HG03097 (cell line): ENCODE measurements around the gene GNAZ.

Experiments used
- ATAC-seq: cut with Tn5 transposase; IDR thresholded peaks from one replicate; pipeline ENCODE4 v1.9.1; 2021; ENCODE audit not compliant: unreplicated experiment, low FRiP score

The GNAZ gene

DNA sequence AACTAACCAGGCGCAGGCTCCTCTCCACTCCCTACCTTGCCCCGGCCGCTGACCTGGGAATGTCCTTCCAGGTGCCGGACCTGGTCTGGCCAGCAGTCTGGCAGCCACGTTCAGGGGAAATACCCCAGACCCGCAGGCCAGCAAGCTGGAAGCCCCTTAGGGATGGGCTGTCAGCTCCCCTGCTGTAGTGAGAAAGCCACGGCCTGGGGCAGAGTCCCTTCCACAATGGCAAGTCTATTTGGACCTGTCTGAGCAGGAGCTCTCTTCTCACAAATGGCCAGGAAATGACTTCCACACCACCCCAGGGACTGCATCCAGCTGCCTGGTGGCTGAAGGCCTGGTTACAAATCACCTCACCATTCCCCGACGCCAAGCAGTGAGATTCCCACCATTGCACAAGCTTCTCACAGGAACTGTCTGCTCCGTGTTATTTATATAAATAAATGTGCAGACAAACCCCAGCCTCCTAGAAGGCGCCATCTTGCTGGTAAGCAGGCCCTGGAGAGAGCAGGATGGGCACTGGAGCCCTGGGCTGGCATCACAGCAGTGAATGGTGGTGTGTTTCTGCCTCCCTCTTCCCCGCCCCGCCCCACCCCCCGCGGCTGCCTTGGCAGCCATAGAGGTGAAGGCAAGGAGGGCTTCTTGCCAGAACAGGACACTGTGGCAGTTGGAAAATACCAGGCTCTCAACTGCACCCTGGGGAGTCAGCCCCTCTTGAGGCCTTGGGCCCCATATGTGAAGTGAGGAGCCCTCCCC is 47.8 kb downstream of the GNAZ start:
- ATAC-seq: no peak

- ATAC-seq: no peak
Measured at GRCh38 chr22:23118647-23119493, 48.6 kb downstream of the GNAZ start.

DNA sequence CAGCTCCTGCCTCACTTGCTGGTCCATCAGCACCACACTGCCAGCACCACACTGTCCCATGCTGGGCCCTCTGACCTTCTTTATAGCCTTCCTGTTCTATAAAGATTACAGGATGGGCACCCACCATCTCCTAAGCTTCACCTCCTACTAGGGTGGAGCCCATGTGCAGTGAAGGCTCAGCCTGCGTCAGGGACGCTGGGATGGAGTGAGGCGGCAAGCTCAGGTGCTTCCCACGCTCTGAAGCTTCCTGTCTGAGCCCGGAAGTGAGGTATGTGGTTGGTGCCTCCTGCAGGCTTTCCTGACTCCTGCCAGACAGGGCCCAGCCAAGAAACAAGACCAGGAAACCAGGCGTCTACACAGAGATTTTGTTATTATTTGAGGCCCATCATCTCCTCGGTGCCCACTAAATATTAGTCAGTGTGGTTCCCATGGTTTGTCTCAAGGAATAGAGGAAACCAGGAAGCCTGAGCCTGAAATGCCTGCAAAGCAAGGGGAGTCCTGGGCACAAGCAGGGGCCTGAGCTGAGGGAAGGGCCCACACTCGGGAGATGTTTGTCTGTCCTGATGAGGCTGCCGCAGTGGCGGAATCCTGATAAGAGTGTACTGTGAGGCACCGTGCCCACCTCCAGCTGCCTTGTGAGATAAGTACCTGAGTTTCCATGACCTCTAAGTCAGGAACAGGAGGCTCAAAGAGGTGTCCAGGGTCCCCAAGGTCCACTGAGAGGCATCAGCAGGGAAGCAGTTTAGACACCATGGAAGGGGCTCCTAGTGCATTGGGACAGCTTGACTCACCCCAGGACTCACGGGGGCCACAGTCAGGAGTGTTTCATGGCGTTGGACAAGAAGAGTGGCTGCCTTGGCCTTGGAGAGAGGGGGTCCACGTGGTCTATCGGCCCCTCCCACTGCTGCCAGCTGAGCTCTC is 49.4 kb downstream of the GNAZ start:
- ATAC-seq: no peak

- ATAC-seq: no peak
Measured at GRCh38 chr22:23120415-23120899, 50.1 kb downstream of the GNAZ start.

GRCh38 chr22:23121000-23121421 is 50.7 kb downstream of the GNAZ start:
- no peak for ATAC-seq

DNA sequence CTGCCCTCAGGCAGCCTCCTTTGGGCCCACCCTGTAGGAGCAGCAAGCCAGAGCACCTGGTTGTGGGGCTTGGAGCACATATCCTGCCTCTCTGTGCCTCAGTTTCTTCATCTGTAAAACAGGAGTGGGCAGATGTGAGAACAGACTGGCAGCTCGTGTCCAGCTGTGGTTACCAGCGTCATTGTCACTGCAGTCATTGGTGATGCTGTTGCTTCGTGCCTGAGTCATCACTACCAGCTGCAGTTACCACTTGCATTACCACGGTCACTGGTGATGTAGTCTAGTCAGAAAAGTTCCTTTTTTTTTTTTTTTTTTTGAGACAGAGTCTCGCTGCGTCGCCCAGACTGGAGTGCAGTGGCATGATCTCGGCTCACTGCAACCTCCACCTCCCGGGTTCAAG is 51.1 kb downstream of the GNAZ start:
- no peak for ATAC-seq

DNA sequence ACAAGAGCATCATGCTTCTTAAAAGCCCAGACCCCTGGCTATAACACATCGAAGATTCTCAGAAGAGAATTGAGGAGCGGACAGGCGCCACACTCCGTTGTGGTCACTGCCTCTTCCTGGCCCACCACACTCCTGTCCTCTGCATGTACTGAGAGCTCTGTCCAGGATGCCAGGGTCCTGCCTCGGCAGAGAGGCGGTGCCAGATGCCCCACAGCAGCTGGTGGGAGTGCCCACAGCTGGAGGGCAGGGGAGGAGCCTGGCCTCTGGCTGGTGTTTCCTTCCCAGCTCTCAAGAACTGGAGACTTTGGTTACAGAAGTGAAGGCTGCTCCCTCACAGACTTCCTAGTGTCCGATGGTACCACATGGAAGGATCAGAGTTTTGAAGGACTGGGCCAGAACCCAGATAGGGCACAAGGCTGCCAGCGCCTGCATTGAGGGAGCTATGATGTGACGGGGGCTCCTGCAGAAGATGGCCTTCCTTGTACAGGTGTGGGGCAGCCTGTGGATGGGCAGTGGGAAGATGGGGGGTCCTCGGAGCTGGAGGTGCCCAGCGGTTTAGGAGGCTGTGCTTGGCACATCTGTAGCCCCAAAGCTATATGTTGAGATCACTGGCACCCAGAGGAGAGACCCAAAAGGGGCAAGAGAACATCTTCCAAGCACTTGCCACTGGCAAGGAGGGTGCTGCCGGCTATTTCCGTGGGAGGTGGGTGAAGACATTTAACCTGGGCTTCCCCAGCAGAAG is 52.1 kb downstream of the GNAZ start:
- no peak for ATAC-seq

GRCh38 chr22:23122992-23123803 is 52.9 kb downstream of the GNAZ start:
- ATAC-seq: no peak

DNA sequence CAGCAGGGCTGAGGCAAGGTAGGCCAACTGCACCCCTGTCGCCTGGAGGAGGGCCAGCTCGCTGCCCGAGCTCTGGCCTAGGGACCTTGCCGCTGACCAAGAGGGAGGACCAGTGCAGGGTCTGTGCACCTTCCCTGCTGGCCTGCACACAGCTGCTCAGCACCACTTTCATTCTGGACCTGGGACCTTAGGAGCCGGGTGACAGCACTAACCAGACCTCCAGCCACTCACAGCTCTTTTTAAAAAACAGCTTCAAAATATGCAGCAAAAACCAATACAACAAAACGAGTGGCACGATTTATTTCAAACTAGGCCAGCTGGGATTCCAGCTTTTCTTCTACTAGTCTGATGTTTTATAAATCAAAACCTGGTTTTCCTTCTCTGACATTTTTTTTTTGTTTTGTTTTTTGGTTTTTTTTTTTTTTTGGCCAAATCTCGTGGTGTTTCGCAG is 53.5 kb downstream of the GNAZ start:
- no peak for ATAC-seq

- no peak for ATAC-seq
Measured at GRCh38 chr22:23124611-23125511, 54.5 kb downstream of the GNAZ start.

DNA sequence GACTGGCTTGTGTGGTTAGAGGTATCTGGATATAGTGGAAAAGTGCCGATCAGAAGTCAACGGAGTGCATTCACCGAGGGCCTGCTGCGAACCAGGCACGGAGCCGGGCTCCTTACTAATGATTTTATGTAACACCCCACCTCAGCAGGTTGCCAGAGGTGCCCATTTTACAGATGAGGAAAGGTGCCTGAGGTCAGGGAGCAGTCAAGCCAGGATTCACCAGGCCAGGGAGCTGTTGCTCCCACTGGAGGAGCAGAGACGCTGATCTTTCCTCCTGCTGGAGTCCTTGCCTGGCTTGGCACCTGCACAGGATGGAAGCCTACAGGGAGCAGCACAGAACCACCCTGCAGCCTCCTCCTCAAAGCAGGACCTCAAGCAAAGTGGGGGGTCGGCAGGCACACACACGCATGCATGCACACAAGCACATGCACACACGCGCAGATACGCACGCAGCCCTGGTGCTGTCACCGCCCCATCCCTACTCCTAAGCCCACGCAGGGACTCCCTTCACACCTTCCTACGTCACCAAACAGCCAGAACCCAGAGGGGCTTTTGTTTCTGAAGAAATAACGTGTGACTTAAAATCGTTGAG is 55.3 kb downstream of the GNAZ start:
- no peak for ATAC-seq

DNA sequence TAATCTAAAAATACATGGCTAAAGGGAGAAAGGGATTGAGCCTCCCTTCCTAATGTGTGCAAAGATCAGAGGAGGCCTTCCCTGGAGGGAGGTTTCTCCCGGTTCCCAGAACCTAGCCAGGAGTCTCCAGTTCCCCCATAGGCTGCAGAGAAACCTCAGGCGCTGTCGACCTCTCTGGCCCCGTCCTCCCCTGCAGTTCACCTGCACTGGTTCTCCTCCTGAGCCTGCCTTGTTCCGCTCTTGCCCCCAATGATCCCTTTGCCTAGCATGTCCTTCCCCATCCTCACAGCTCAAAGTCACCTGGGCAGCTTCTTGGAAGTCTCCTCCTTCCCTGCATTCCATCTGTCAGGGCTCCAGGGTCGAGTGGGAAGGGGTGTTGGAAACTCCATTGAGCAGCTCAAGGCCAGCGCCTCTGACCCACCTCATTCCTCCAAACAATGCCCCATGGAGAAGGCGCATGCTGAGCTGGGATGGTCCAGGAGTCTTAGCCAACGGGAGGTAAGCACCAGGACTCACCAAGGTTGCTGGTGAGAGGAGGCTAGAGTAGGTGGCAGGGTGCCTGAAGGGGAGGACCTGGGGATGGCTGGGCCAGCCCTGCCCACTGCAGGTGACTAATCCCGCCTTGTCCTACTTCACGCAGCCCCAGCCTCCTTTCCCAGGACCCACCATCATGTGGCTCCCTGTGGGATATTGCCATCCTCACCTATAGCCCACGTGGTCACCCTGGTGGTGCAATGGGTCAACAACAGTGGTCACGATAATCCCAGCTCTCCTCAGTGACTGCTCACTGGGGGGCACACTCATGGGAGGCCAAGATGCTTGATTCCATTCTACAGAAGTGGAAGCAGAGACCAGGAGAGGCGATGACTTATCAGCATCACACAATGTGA is 56.1 kb downstream of the GNAZ start:
- ATAC-seq: no peak

DNA sequence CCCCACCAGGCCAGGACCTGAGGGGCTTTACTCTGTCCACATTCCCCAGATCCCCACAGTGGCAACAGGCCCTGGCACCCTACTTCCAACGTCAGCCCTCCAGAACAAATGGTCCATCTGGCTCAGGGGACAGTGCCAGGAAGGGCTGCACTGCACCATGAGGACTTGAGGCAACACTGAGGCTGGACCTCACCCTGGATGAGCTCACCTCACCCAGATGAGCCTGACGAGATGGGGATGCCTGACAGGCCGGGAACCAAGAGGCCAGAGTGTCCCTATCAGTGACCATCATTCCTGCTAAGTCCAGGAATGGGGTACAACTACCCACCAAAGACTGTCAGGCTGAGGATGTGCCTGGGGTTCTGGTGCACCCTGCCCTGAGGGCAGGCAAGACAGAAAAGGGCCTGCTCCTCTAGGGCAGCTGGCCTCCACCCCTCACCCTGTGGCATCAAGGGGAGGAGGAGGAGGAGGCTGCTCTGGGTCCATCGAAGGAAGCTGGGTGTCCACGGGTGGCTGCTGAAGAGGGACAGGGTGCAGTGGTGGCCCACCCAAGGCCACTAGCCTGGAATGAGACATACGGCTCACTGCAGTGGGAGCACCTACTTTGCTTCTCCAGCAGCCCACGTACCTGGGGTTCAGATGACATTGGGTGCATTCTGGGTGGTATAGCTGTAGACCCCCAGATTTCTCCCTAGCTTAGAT is 56.9 kb downstream of the GNAZ start:
- no peak for ATAC-seq

GRCh38 chr22:23127788-23128187 is 57.5 kb downstream of the GNAZ start:
- ATAC-seq: no peak

DNA sequence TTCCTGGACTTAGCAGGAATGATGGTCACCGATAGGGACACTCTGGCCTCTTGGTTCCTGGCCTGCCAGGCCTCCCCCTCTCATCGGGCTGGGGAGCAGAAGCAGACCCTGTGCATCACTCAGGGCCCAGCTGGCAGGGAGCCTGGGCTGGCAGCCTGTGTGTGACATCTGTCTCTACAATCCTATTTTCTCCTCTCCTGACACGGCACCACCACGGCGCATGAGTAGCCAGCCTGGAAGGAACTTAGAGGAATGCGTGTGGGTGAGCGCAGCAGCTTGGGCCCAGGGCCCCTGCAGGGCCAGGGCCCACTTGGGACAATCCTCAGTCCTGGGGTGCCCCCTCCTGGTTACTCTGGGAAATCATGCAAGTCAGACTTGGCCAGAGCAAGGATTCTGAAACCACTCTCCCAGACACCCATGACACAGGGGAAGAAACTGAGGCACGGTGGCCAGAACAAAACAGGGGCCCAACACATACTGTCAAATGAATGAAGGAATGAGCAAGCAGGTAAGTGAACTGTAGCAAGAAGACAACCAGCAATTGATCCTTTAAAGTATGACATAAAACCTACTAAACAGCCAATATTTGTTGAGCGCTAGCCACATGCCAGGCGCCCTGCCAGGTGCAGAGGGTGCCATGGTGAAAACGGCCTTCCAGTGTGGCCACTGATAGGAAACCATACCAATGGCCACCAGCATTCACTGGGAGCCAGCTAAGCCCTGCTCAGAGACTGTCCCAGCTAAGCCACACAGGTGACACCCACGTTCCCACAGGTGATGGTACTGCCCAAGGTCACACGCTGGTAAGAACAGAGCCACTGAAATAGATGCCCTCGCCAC is 58.2 kb downstream of the GNAZ start:
- no peak for ATAC-seq
